Activated CD4-positive, alpha-beta T cell treated with anti-CD3 and anti-CD28 coated beads, Interleukin-2, amount 10 ng/mL, durations not matched to agents 7 days and 5 days (primary cell): ENCODE results near the gene PIK3C2G. TPM values are rescaled to one million over a fixed set of nuclear protein-coding genes. Genes with fewer than 3 reads are reported as not detected.
"Not testable (repeated sequence)": the region's sequence is repeated elsewhere in the genome, so short reads cannot be mapped to it uniquely, and the experiment has no call there.

Source experiments
- CTCF ChIA-PET: fragments of 350-600 bp; sonication (Branson Sonifier 250); formaldehyde crosslinking; loops from one replicate; lab custom pipeline; 2021; ENCODE audit warnings: antibody characterized with exemption; lab: Charles Lee
- POLR2A ChIA-PET: fragments of 350-600 bp; sonication (Branson Sonifier 250); formaldehyde crosslinking; loops from one replicate; lab custom pipeline; 2021; ENCODE audit warnings: antibody characterized with exemption; lab: Charles Lee
- DNase-seq: peaks from one replicate; pipeline ENCODE4 v3.0.0-alpha.2; 2020
- H3K27ac Mint-ChIP-seq: one replicate; pipeline ENCODE4 v1.8.0; 2021; ENCODE audit warnings: mild to moderate bottlenecking, moderate library complexity, mixed read lengths
- H3K27me3 Mint-ChIP-seq: one replicate; pipeline ENCODE4 v1.8.0; 2021; ENCODE audit warnings: mixed read lengths
- H3K36me3 Mint-ChIP-seq: one replicate; pipeline ENCODE4 v1.8.0; 2021; ENCODE audit warnings: low read depth, mixed read lengths
- H3K4me1 Mint-ChIP-seq: one replicate; pipeline ENCODE4 v1.8.0; 2021; ENCODE audit warnings: mixed read lengths
- H3K4me3 Mint-ChIP-seq: one replicate; pipeline ENCODE4 v1.8.0; 2021; ENCODE audit warnings: mild to moderate bottlenecking, moderate library complexity, mixed read lengths
- H3K9me3 Mint-ChIP-seq: one replicate; pipeline ENCODE4 v1.8.0; 2021; ENCODE audit warnings: mixed read lengths
- total RNA-seq, 2 experiments: library from RNA; stranded (reverse); gene quantifications; one replicate each; pipeline ENCODE4 v1.2.3, GENCODE V29; 2021

PIK3C2G gene
- total RNA-seq, 2 experiments from 2014 or later: not detected

GRCh38 chr12:18681818-18682217 lies 420.5 kb downstream of the PIK3C2G start:
- Mint-ChIP-seq H3K4me1 (no peaks in the 10 kb centered on the region), H3K27ac (no peak overlapping the region), H3K36me3 (no peaks in the 10 kb centered on the region), H3K4me3 (no peak overlapping the region), H3K27me3 (no peaks in the 10 kb centered on the region), H3K9me3 (no peaks in the 10 kb centered on the region)
- CTCF ChIA-PET: no interaction called here
- POLR2A ChIA-PET: no interaction called here
- no peak for DNase-seq

GRCh38 chr12:18683327-18684013 lies 422.2 kb downstream of the PIK3C2G start:
- no peak overlapping the region for H3K27ac Mint-ChIP-seq
- H3K9me3 Mint-ChIP-seq: no peaks in the 10 kb centered on the region
- no peak for DNase-seq
- no peak overlapping the region for H3K4me3 Mint-ChIP-seq
- no peaks in the 10 kb centered on the region for H3K4me1 Mint-ChIP-seq
- H3K27me3 Mint-ChIP-seq: no peaks in the 10 kb centered on the region
- ChIA-PET POLR2A (no interaction called here), CTCF (no interaction called here)
- no peaks in the 10 kb centered on the region for H3K36me3 Mint-ChIP-seq

GRCh38 chr12:18684430-18684829 lies 423.1 kb downstream of the PIK3C2G start:
- Mint-ChIP-seq H3K4me1 (no peaks in the 10 kb centered on the region), H3K4me3 (no peak overlapping the region), H3K36me3 (no peaks in the 10 kb centered on the region), H3K27me3 (no peaks in the 10 kb centered on the region), H3K9me3 (no peaks in the 10 kb centered on the region), H3K27ac (no peak overlapping the region)
- no peak for DNase-seq
- POLR2A ChIA-PET: no interaction called here
- CTCF ChIA-PET: no interaction called here

GRCh38 chr12:18689771-18690170 lies 428.5 kb downstream of the PIK3C2G start:
- H3K9me3 Mint-ChIP-seq: peaks cover 6% of the 10 kb centered on the region

GRCh38 chr12:18690653-18691052 lies 429.3 kb downstream of the PIK3C2G start:
- ChIA-PET POLR2A (no interaction called here), CTCF (no interaction called here)
- DNase-seq: no peak
- no peaks in the 10 kb centered on the region for H3K36me3 Mint-ChIP-seq
- peaks cover 6% of the 10 kb centered on the region for H3K9me3 Mint-ChIP-seq
- no peaks in the 10 kb centered on the region for H3K27me3 Mint-ChIP-seq
- no peaks in the 10 kb centered on the region for H3K4me1 Mint-ChIP-seq
- H3K4me3 Mint-ChIP-seq: no peak overlapping the region
- H3K27ac Mint-ChIP-seq: no peak overlapping the region

More at GRCh38 chr12:18689771-18690170, 428.5 kb downstream of the PIK3C2G start:
- Mint-ChIP-seq H3K36me3 (no peaks in the 10 kb centered on the region), H3K4me3 (no peak overlapping the region), H3K27ac (no peak overlapping the region), H3K4me1 (no peaks in the 10 kb centered on the region), H3K27me3 (no peaks in the 10 kb centered on the region)
- DNase-seq: no peak
- CTCF ChIA-PET: no interaction called here
- POLR2A ChIA-PET: no interaction called here

- H3K27me3 Mint-ChIP-seq, H3K27ac Mint-ChIP-seq: not testable (repeated sequence)
Observed at GRCh38 chr12:18693986-18694385, 432.7 kb downstream of the PIK3C2G start.

GRCh38 chr12:18696971-18697602 lies 435.8 kb downstream of the PIK3C2G start:
- no peaks in the 10 kb centered on the region for H3K27me3 Mint-ChIP-seq
- CTCF ChIA-PET: no interaction called here
- H3K9me3 Mint-ChIP-seq: no peaks in the 10 kb centered on the region
- no peaks in the 10 kb centered on the region for H3K36me3 Mint-ChIP-seq
- POLR2A ChIA-PET: no interaction called here
- no peaks in the 10 kb centered on the region for H3K4me1 Mint-ChIP-seq
- no peak overlapping the region for H3K27ac Mint-ChIP-seq
- no peak overlapping the region for H3K4me3 Mint-ChIP-seq
- DNase-seq: no peak

More at GRCh38 chr12:18693986-18694385, 432.7 kb downstream of the PIK3C2G start:
- POLR2A ChIA-PET, H3K36me3 Mint-ChIP-seq, CTCF ChIA-PET, DNase-seq, H3K4me1 Mint-ChIP-seq, H3K9me3 Mint-ChIP-seq, H3K4me3 Mint-ChIP-seq: not testable (repeated sequence)

Other genes with a start within 250 kb of the PIK3C2G start
- gene RERGL, start 171.3 kb upstream of the PIK3C2G start, total RNA-seq: not detected